Right kidney (tissue), 1 donor: ENCODE measurements around the gene MALT1.

Experiments used
- DNase-seq: peaks from one replicate; pipeline ENCODE4 v3.0.0-alpha.2; 2016

MALT1 gene

GRCh38 chr18:58687871-58688308, 16.6 kb downstream of the MALT1 start:
- DNase-seq, result no peak

- DNase-seq, result no peak
These were observed 19.0 kb downstream of the MALT1 start for GRCh38 chr18:58690259-58690658.

GRCh38 chr18:58691256-58691655, 20.0 kb downstream of the MALT1 start:
- no peak for DNase-seq

- DNase-seq, result no peak
These were observed 21.3 kb downstream of the MALT1 start for GRCh38 chr18:58692422-58693185.

DNA sequence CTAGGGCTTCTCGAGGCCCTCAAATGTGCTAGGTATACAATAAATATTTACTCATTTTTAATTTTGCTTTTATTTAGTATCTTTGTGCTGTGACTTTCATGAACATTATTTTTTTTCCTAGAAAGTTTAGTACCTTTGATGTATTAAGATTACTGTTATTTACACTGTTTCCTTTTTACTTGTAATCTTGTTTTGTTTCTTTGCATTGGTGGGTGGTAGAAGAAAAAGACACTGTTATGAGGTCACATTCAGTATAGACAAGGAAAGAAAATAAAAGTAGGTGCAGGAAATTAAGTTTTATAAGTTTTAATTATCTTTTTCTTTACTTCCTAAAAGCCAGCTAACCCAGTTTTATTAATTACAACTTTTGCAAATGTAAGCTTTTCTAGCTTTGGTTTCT, 23.0 kb downstream of the MALT1 start:
- no peak for DNase-seq

- no peak for DNase-seq
These were observed 23.6 kb downstream of the MALT1 start for GRCh38 chr18:58694720-58695468.

- DNase-seq, result no peak
These were observed 24.5 kb downstream of the MALT1 start for GRCh38 chr18:58695772-58696171.

- no peak for DNase-seq
These were observed 25.9 kb downstream of the MALT1 start for GRCh38 chr18:58697146-58697545.

GRCh38 chr18:58698701-58699193, 27.5 kb downstream of the MALT1 start:
- no peak for DNase-seq

- no peak for DNase-seq
These were observed 28.3 kb downstream of the MALT1 start for GRCh38 chr18:58699551-58699950.

- DNase-seq, result no peak
These were observed 28.9 kb downstream of the MALT1 start for GRCh38 chr18:58700209-58700608.

DNA sequence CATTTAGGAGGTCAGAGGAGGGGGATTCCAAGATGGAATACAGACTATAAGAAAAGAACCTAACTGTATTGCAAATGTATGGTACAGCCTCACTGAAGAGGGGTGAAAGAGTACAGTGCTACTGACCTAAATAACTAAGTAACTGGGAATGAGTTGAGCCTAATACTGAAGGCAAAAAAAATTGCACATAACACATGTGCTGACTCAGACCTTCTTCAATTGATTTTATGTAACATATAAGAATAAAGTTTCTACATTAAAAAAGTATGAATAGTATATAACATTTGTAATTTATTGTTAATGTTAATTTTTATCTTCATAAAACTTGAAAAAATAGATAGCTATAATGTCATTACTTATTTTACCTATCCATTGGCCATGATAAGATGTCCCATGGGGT, 41.7 kb downstream of the MALT1 start:
- no peak for DNase-seq

DNA sequence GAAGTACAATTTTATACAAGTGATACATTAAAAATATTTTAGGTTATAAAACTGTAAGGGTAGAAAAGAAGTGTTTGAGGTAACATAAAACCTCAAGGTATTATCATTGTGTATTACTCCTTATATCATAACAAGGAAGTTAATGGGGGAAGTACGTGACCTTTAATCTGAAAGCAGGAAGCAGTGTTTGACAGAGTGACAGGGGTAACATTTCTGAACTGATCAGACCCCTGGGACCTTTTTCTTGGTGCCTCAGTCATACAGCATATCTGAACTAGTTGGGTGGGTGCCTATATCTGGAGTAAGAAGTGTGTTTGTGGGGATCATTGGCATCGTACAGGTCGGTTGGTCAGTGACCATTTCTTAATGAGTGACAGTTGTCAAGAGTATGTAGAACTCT, 43.0 kb downstream of the MALT1 start:
- DNase-seq, result no peak

DNA sequence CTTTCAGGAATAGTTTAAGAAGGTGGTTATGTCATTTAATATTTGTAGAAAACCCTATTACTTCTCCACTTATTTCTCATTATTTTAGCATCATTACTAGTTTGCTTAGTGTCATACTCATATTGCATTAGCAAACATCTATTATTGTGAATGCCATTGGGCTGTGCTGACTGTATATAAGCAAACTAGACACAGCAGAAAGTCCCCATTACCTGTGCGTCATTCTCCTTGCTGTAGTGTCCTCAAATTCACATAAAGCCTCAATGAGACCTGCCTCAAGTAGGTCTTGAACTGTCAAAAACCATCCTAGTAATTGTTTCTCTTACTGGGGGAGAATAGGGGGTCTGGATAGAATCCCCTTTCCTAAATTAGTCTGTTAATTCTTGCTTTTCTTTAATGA, 43.6 kb downstream of the MALT1 start:
- no peak for DNase-seq

GRCh38 chr18:58715540-58715939, 44.3 kb downstream of the MALT1 start:
- no peak for DNase-seq

GRCh38 chr18:58716060-58716756, 44.9 kb downstream of the MALT1 start:
- no peak for DNase-seq

- DNase-seq, result no peak
These were observed 50.4 kb downstream of the MALT1 start for GRCh38 chr18:58721566-58722239.

GRCh38 chr18:58723810-58724602, 52.7 kb downstream of the MALT1 start:
- no peak for DNase-seq

- no peak for DNase-seq
These were observed 55.4 kb downstream of the MALT1 start for GRCh38 chr18:58726671-58727070.

GRCh38 chr18:58727776-58728500, 56.7 kb downstream of the MALT1 start:
- no peak for DNase-seq

- no peak for DNase-seq
These were observed 57.5 kb downstream of the MALT1 start for GRCh38 chr18:58728719-58729118.
